HG02870 (cell line): Measurements from ENCODE around the gene CELSR1.
"Not testable (repeated sequence)": the region's sequence is repeated elsewhere in the genome, so short reads cannot be mapped to it uniquely, and the experiment has no call there.

Experiments used
- ATAC-seq: cut with Tn5 transposase; IDR thresholded peaks from one replicate; pipeline ENCODE4 v1.9.1; 2021; ENCODE audit warnings: mild to moderate bottlenecking, moderate library complexity; ENCODE audit not compliant: unreplicated experiment

CELSR1 gene

DNA sequence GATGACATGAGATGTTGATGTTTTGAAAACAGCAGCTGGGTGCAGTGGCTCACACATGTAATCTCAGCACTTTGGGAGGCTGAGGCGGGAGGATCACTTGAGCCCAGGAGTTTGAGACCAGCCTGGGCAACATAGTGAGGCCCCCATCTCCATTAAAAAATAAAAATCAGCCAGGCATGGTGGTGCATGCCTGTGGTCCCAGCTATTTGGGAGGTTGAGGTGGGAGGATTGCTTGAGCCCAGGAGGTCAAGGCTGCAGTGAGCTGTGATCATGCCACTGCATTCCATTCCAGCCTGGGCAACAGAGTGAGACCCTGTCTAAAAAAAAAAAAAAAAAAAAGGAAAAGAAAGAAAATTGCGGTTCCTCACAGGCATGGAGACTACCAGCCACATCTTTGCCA, 224.6 kb downstream of the CELSR1 start:
- not testable (repeated sequence) for ATAC-seq

- ATAC-seq, result no peak
Observed at GRCh38 chr22:46312056-46312455, 225.4 kb downstream of the CELSR1 start.
